Activated T-cell treated with anti-CD3 and anti-CD28 coated beads for 24 hours (primary cell): ENCODE data around the gene ILDR1.
"Not testable (repeated sequence)": the region's sequence is repeated elsewhere in the genome, so short reads cannot be mapped to it uniquely, and the experiment has no call there.

ENCODE experiments used
- DNase-seq: peaks from one replicate; pipeline ENCODE4 v3.0.0-alpha.2; 2020; ENCODE audit warnings: low read depth

Gene ILDR1

GRCh38 chr3:122021811-122022401 lies at the start of gene ILDR1:
TSS of gene ILDR1 (minus strand) at chr3:122022247. CDS start at chr3:122022077, 170 bp downstream.
- no peak for DNase-seq

DNA sequence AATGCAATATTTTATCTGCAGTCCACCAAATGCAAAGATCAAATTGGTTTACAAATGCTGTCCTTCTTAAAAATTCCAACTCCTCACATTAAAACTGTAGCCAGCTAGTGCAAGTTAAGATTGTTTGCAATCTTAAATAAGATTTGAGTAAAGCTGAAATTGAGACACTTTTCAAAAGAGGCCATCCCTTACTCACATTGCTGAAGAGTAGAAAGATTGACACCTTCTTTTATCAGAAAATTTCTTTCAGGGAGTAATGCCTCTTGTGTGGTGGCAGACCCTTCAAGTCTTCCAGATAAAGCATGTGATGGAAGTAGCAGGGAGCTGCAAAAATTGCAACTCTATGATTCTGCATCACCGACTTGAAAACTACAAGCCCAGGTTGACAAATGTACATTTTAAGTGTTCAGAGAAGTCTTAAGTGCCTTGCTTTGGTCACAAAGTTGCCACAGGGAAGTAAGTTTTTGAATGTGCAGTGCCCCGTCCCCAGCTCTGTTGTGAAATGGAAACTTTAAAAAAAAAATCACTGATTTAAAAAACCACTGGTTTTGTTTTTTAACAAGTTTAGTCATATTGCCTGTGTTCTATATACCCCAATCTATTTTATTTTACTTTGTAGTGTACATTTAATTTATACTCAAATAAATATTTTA lies 45.7 kb upstream of the ILDR1 start:
- DNase-seq, result no peak

DNA sequence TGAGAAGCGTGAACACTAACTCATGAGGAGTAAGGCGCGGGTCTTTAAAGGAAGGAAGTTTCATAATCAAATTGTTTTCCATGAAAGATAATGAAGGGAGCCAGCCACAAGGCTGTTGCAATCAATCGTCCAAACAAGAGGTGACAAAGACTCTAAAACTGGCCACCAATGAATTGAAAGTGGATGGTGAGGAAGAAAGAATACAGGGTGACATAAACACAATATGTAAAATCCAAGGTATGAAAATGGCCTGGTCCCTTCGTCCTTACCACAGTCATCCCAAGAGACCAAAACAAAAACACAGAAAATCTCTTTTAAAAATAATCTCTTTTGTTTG lies 45.1 kb upstream of the ILDR1 start:
- DNase-seq, result no peak

GRCh38 chr3:122066331-122067213 lies 44.5 kb upstream of the ILDR1 start:
- DNase-seq, result no peak

DNA sequence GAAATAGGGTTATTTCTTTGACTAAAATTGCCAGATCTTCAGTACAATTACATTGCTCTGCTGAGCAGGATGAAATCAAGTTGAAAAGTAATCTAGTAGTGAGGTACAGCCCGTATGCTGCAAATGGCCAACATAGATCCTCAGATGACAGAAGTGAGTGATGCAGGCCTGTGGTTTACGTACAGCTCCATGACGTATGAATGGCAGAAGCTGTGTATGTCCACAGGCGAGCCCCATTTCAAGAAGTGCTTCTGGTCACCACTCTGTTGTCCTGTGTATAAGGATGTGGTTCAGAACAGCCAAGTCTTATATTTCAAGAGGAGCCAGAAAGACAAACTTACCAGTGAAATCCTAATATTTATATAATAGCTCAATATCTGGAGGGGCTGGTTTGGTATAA lies 42.3 kb upstream of the ILDR1 start:
- DNase-seq, result no peak

GRCh38 chr3:122063908-122064307 lies 41.9 kb upstream of the ILDR1 start:
- DNase-seq, result no peak

GRCh38 chr3:122060040-122060698 lies 38.1 kb upstream of the ILDR1 start:
- DNase-seq, result no peak

- DNase-seq, result no peak
Observed at GRCh38 chr3:122058294-122058693, 36.2 kb upstream of the ILDR1 start.

GRCh38 chr3:122057671-122058070 lies 35.6 kb upstream of the ILDR1 start:
- DNase-seq, result no peak

- no peak for DNase-seq
Observed at GRCh38 chr3:122055215-122055614, 33.2 kb upstream of the ILDR1 start, which contains the start of gene CD86. TSS of gene CD86 (plus strand) at chr3:122055362. CDS start at chr3:122055490, 128 bp downstream.

DNA sequence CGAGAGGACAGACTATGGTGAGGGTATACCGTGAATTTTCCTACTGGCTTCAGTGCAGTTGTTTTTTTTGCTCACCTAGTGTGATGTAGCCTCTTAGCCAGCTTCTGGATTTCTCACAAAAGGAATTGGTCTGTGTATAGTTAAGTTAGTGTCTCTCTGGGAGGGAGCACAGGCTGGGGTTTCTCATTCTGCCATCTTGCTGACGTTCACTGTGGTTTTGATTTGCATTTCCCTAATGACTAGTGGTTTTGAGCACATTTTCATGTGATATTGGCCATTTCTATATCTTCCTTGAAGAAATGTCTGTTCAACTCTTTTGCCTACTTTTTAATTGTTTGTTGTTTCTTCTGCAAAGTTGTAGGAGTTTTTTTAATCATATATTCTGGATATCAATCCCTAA lies 30.9 kb upstream of the ILDR1 start:
- DNase-seq, result no peak

DNA sequence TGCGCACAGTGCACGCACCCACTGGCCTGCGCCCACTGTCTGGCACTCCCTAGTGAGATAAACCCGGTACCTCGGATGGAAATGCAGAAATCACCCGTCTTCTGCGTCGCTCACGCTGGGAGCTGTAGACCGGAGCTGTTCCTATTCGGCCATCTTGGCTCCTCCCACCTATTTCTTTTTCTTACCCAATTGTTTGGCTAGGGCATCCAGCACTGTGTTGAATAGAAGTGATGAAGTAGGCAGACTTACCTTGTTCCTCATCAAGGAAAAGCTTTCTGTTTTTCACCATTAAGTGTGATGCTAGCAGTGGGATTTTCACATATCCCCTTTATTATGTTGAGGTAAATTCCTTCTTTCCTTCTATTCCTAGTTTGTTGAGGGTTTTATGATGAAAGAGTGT lies 25.7 kb upstream of the ILDR1 start:
- DNase-seq, result not testable (repeated sequence)

GRCh38 chr3:122047296-122047695 lies 25.2 kb upstream of the ILDR1 start:
- not testable (repeated sequence) for DNase-seq

DNA sequence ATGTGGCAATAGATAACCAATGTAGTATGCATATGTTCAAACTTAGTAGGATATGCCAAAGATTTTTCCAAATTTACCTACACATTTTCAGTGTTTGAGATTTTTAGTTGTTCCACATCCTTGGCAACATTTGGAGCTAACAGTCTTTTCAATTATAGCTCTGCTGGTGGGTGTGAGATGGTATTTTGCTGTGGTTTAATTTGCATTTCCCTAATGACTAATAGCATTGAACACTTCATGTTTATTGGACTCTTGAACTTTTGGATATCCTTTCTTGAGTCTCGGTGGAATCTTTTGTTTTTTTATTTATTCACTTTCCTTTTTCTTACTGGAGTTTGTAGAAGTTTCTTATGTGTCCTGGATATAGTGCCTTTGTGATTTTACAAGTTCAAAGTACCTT lies 11.0 kb upstream of the ILDR1 start:
- no peak for DNase-seq

- DNase-seq, result no peak
Observed at GRCh38 chr3:122032531-122032930, 10.5 kb upstream of the ILDR1 start.

GRCh38 chr3:122031123-122031468 lies 9.0 kb upstream of the ILDR1 start:
- DNase-seq, result no peak

DNA sequence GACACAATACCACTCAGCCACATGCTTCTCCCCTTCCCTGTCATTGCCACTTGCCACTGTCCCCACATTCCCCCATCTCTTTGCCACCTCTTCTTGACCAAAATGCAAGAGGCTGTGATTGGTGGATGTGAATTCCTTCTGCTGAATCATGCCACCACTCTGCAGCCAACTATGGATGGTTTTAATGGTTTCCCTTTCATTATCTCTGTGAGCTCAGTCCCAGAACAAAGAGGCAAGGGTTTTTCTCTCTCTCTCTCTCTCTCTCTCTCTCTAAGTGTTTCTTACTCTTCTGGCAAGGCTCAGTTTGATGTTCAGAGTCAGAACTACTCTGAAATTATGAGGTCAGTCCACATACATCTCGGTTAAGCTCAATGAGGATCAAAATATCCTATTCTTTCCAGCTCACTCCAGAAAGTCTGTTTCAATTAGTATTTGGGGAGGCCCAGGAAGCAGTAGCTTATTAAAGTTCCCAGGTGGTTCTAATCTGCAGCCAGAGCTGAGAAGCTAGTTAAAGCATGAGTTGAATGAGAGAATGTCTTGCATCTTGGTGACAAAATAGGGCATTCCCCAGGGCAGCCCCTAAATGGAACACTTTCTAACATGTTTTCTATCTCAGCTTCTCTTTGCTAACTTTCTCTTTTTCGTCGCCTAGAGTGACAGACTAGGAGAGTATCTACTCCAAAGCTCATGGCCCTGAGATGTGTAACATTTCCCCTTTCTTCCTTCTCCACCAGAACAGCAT lies 8.5 kb upstream of the ILDR1 start:
- no peak for DNase-seq

DNA sequence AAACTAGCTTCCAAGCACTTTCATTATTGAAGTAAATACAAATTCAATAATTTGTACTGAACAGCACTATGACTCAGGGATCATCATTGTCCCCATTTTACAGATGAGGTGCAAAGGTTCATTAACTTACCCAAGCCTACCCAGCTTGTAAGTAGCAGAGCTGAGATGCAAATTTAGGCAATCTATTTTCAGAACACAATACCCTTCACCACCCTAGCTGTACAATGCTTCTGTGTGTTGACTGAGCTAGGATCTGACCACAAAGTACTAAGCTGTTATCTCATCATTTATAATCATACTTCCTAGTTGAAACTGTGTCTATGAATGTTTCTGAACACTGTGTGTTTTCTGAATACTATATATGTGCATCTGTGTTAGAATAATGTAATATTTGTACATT lies 3.2 kb upstream of the ILDR1 start:
- no peak for DNase-seq

DNA sequence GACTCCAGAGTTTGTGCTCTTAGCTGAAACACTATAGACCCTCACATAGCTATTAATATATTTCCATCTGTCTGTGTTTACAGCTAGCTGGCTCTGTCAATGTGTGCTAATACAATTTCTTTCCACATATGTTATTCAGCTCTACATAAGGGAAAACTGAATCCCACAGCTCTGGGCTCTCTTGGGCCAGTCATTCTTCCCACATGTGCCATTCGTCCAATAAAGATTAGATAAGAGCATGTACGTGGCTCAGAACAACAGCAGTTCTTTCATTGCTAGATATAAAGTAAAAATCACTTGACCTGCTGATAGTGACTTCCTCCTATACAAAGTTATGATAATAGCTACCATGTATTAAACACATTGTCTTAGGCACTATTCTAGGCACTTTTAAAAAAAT lies 2.8 kb upstream of the ILDR1 start:
- no peak for DNase-seq

GRCh38 chr3:122023335-122023910 lies 1.4 kb upstream of the ILDR1 start:
- DNase-seq, result no peak

GRCh38 chr3:122021037-122021436 lies 1.0 kb downstream of the ILDR1 start:
- DNase-seq, result no peak

DNA sequence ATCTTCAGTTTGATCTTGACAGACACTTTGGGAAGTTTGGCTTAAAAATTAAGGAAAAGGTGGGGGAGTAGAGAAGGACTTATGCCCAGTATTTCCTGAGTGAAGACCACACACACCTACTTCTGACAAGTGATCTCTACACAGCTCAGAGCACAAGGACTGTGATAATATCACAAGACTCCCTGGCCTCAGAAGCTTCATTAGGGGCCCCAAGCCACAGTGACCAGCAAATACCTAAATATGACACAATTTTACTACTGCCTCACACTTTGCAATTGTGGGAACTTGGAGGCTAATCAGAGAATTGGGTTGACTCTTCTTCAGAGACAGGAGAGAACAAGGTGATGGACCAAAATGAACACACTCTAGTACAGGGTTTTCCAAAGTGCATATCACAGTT lies 2.6 kb downstream of the ILDR1 start:
- no peak for DNase-seq
